NT2/D1 (cell line): Measurements from ENCODE around the gene JMJD7.

Source experiments
- DNase-seq: peaks from one replicate; pipeline ENCODE4 v3.0.0-alpha.2; 2011; ENCODE audit warnings: low read depth, low spot score
- H3K27me3 ChIP-seq: 2 replicates; pipeline ENCODE4 v1.6.0; 2011; ENCODE audit warnings: mild to moderate bottlenecking; ENCODE audit not compliant: insufficient read length, insufficient read depth
- H3K36me3 ChIP-seq: 2 replicates; pipeline ENCODE4 v1.6.1; 2011; ENCODE audit warnings: mild to moderate bottlenecking, low read length, mixed read lengths; ENCODE audit not compliant: insufficient read depth, insufficient read length
- H3K4me1 ChIP-seq: 2 replicates; pipeline ENCODE4 v1.5.1; 2011; ENCODE audit not compliant: insufficient read depth, insufficient read length
- H3K4me3 ChIP-seq: 2 replicates; pipeline ENCODE4 v1.5.1; 2011; ENCODE audit warnings: low read depth; ENCODE audit not compliant: insufficient read length
- H3K9ac ChIP-seq: 2 replicates; pipeline ENCODE4 v1.6.0; 2011; ENCODE audit warnings: low read depth; ENCODE audit not compliant: insufficient read length
- H3K9me3 ChIP-seq: 2 replicates; pipeline ENCODE4 v1.5.1; 2011; ENCODE audit warnings: mild to moderate bottlenecking, low read length; ENCODE audit not compliant: insufficient read depth
- SUZ12 ChIP-seq: IDR thresholded peaks from 2 replicates; pipeline ENCODE4 v1.6.1; 2011; ENCODE audit not compliant: insufficient read length, insufficient read depth; ENCODE audit errors: extremely low read depth
- YY1 ChIP-seq: IDR thresholded peaks from 2 replicates; pipeline ENCODE4 v1.6.1; 2011; ENCODE audit not compliant: insufficient read length, insufficient read depth
- ZNF274 ChIP-seq: IDR thresholded peaks from 2 replicates; pipeline ENCODE4 v1.6.1; 2011; ENCODE audit warnings: mild to moderate bottlenecking, low read depth, low read length

JMJD7 gene

DNA sequence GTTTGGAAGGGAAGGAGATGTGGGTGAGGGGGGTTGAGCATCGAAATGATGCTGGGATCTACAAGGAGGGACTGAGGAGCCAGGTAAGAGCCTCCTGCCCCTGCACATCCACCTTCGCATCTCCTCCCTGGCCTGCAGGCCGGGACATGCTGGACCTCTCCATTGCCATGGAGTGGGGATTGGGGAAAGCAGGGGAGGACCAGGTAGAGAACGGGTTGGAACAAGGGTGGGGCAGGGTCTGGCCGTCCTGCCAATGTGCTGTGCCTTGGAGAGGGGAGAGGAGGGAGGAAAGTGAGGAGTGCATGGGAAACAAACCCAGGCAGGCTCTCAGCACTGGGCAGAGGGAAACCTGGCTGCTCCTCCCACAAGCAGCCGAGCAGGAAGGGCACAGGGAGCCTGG lies 21.3 kb downstream of the JMJD7 start:
- no peak for TF ChIP-seq SUZ12
- TF ChIP-seq YY1: no peak
- TF ChIP-seq ZNF274: no peak

DNA sequence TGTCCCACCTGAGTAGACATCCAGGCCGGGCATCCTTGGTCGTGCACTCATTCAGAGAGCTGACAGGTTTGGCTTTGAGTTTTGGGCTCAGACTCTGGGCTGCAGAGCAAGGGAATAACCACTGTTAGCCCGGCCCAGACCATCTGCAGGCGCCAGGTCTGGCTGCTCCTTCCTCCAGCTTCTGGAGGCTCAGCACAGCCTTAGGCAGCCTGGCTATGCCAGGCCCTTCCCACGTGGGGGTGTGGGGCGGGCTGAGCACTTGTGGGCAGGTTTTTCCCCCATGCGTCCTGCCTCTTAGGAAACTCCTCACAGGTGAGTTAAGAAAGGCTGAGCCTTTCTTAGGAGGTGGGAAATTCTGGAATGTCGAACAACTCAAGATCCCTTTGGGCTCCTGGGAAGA lies 22.0 kb downstream of the JMJD7 start:
- DNase-seq: no peak
- Histone ChIP-seq H3K4me1 (peaks cover 20% of the 10 kb centered on the region), H3K4me3 (no peak overlapping the region), H3K27me3 (no peaks in the 10 kb centered on the region), H3K9ac (no peak overlapping the region), H3K9me3 (no peaks in the 10 kb centered on the region), H3K36me3 (peaks cover 40% of the 10 kb centered on the region)
- no peak for TF ChIP-seq ZNF274
- no peak for TF ChIP-seq YY1
- no peak for TF ChIP-seq SUZ12

More for the DNA sequence above, 21.3 kb downstream of the JMJD7 start:
- Histone ChIP-seq H3K36me3 (peaks cover 46% of the 10 kb centered on the region), H3K27me3 (no peaks in the 10 kb centered on the region), H3K9me3 (no peaks in the 10 kb centered on the region), H3K9ac (no peak overlapping the region), H3K4me1 (peaks cover 16% of the 10 kb centered on the region), H3K4me3 (no peak overlapping the region)
- DNase-seq: no peak

DNA sequence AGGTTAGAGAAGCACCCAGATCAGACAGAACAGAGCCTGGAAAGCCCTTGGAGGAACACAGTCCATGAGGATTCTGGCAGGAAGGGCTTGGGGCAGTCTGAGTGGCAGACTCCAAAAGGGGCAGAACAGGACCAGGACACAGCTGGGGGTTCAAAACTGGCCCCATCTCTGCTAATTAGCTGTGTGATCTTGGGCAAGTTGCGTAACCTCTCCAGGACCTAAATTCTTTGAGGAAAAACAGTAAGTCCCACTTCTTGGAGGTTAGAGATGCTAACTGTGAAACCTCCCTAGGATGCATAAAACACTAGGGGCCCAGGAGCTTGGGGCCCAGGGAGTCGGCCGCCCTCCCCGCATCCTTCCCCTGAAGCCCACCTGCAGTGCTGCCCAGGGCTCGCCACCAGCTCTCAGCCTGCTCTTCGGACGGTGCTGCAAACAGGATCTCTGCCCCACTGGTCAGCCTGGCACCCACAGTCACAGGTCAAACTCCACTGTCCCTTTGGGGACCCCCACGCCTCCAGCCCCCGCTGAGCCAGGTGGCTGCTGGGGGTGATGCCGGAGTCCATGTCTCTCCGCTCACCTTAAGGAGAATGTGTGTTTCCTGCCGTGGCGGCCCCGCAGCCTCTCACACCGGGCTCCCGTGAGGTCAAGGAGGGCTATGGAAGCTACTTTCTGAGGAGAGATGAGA lies 22.7 kb downstream of the JMJD7 start:
- TF ChIP-seq SUZ12: no peak
- TF ChIP-seq ZNF274: no peak
- TF ChIP-seq YY1: no peak
- H3K27me3 ChIP-seq: no peaks in the 10 kb centered on the region

DNA sequence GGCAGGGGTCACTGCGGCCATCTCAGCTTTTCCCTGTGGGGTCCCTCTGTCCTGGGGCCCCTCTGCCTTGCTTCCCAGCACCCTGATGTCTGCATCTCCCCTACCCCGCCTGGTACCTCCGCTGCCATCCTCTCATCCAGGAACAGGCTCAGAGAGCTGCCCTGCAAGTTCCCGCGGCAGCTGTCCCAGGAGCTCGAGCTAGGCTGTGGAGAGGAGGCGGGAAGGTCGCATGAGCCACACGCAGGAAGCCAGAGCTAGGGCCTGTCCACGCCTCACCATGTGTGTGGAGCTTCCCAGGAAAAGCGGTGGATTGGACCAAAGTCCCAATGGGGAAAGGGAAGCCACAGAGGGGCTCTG lies 23.3 kb downstream of the JMJD7 start:
- TF ChIP-seq ZNF274 (no peak), SUZ12 (no peak), YY1 (no peak)
- no peak overlapping the region for H3K4me3 ChIP-seq
- peak overlapping the region; percentile 10 for H3K9ac ChIP-seq
- peaks cover 32% of the 10 kb centered on the region for H3K36me3 ChIP-seq
- no peak for DNase-seq
- H3K4me1 ChIP-seq: peaks cover 26% of the 10 kb centered on the region
- no peaks in the 10 kb centered on the region for H3K9me3 ChIP-seq
- no peaks in the 10 kb centered on the region for H3K27me3 ChIP-seq

More for the DNA sequence above, 22.7 kb downstream of the JMJD7 start:
- H3K9me3 ChIP-seq: no peaks in the 10 kb centered on the region
- H3K9ac ChIP-seq: peak overlapping the region; percentile 10
- H3K4me3 ChIP-seq: no peak overlapping the region
- no peak for DNase-seq
- peaks cover 25% of the 10 kb centered on the region for H3K4me1 ChIP-seq
- H3K36me3 ChIP-seq: peaks cover 35% of the 10 kb centered on the region

DNA sequence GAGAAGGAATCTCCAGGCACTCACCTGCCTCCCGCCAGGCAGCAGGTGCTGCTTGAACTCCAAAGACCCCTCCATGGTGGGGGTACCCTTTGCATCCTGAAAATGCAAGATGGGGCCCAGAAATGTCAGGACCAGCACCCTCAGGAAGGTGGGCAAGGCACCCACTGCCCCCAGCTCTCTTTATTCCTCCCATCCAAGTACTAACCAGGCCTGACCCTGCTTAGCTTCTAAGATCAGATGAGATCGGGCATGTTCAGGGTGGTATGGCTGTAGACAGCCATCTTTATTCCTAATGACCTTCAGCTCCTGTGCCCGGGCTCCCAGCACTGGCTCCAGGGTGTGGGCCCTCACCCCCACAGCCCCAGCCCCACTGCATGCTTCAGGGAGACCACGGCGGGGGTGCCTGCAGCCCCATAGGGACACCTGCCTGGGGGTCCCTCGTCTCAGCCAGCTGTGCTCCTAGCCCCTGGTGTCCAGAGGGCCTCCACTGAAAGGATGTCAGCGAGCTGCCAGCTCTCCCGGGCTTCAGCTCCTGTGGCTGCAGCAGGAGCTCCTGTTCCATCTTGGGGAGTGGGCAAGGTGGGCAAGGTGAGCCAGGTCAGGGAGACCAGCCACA lies 24.0 kb downstream of the JMJD7 start:
- Histone ChIP-seq H3K9ac (no peak overlapping the region), H3K4me1 (peaks cover 28% of the 10 kb centered on the region), H3K4me3 (no peak overlapping the region), H3K9me3 (no peaks in the 10 kb centered on the region), H3K27me3 (no peaks in the 10 kb centered on the region), H3K36me3 (peaks cover 25% of the 10 kb centered on the region)
- TF ChIP-seq ZNF274 (no peak), YY1 (no peak), SUZ12 (no peak)
- no peak for DNase-seq

DNA sequence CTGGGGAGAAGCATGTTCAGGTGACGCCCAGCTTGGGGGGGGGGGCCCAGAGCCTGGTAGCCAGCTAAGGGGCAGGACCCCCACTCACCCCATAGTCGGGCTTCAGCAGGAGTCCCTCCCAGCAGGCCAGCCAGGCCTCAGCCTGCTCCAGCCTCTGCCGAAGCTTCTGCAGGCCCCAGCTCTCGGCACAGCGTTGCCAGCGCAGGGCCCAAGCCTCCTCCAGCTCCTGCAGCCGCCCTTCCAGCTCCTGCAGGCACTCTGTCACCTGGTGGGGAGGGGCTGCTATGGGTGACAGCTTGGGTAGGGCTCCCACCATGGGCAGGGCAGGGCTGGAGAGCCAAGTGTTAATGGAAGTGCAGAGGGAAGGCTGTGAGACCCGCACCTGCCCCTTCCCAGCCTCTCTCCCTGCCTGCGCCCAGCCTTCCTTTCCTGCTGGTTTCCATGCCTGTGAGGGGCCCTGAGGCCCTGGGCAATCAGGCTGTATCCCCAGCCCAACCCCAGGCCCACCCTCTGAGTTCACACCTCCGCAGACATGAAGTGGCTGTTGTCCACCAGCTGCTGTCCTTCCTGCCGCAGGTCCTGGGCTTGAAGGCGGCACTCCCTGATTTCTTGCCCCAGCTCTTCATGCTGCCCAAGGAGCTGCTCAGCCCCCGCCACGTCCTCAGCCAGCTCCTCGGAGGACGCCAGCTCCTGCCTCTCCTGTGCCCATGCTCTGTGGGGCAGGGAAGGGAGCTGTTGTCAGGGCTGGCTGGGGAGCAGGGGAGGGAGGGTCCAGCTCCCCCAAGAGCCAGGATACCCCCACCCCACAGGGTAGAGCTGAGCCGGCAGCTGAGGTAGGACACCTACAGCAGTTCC lies 25.1 kb downstream of the JMJD7 start:
- TF ChIP-seq YY1 (no peak), ZNF274 (no peak), SUZ12 (no peak)
- H3K27me3 ChIP-seq: no peaks in the 10 kb centered on the region
- H3K4me1 ChIP-seq: peaks cover 28% of the 10 kb centered on the region
- no peak overlapping the region for H3K9ac ChIP-seq
- H3K4me3 ChIP-seq: no peak overlapping the region
- H3K9me3 ChIP-seq: no peaks in the 10 kb centered on the region
- peaks cover 14% of the 10 kb centered on the region for H3K36me3 ChIP-seq
- DNase-seq: no peak

DNA sequence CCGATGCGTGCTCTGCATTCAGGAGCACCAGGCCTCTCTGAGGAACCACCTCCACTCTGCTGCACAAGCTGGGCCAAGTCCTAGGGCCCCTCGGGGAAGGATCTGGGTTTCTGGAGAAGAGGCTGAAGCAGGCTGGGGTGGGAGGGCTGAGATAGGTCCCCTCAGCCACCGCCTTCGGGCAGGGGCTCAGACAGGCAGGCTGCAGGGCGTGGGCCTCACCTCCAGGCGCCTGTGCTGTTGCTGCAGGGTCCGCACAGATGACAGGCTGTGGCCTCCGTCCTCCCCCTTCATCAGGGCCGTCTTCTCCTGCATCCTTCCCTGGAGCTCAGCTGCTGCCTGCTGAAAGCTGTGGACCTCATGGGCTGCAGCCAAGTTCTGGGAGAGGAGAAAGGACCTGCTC lies 25.9 kb downstream of the JMJD7 start:
- TF ChIP-seq YY1: no peak
- no peak for TF ChIP-seq SUZ12
- TF ChIP-seq ZNF274: no peak
- Histone ChIP-seq H3K36me3 (peaks cover 5% of the 10 kb centered on the region), H3K27me3 (no peaks in the 10 kb centered on the region), H3K4me3 (no peak overlapping the region), H3K9ac (no peak overlapping the region), H3K9me3 (no peaks in the 10 kb centered on the region), H3K4me1 (peaks cover 28% of the 10 kb centered on the region)
- DNase-seq: no peak
